Cardiac septum (tissue), 1 donor: Measurements from ENCODE around the gene PLCXD1. TPM values are rescaled to one million over a fixed set of nuclear protein-coding genes. Genes with fewer than 3 reads are reported as not detected.

Source experiments
- total RNA-seq: library from RNA; stranded (reverse); fragmentation: NEBNext Ultra II Directional; extraction: Animal tissue kit (Norgen Biotek cat#: 25700); gene quantifications from one replicate; pipeline ENCODE4 v1.2.1, GENCODE V29; 2021
- donor health status: DM: no; HTN: no; CAD: no.

The PLCXD1 gene
- total RNA-seq, 1 donor from 2014 or later, result 3.4 TPM

Other genes starting within 250 kb of the PLCXD1 start
- gene GTPBP6, start 37.4 kb downstream of the PLCXD1 start, total RNA-seq, result 35.3 TPM
- 128 TPM for gene PPP2R3B, start 105.5 kb downstream of the PLCXD1 start, total RNA-seq